SK-N-SH (cell line): ENCODE measurements around the gene TMEM179. TPM values are rescaled to one million over a fixed set of nuclear protein-coding genes. Genes with fewer than 3 reads are reported as not detected.

Experiments
- CTCF ChIA-PET: fragments of 300-600, 350-600 bp; formaldehyde crosslinking; extraction: SDS; loops from one replicate; lab custom pipeline; 2021; lab: Yijun Ruan, JAX
- POLR2A ChIA-PET: fragments of 350-600 bp; sonication (Branson Sonifier 250); formaldehyde crosslinking; extraction: SDS; loops from one replicate; lab custom pipeline; 2020; ENCODE audit warnings: antibody characterized with exemption, inconsistent platforms; lab: Yijun Ruan, JAX
- DNase-seq: peaks from one replicate; pipeline ENCODE4 v3.0.0; 2012
- H2AFZ ChIP-seq: fragments of 200-600 bp; sonication (generic); 2 replicates; pipeline ENCODE4 v1.8.1; 2016; ENCODE audit warnings: antibody characterized with exemption, mild to moderate bottlenecking, low read depth
- H3F3A ChIP-seq: fragments of 200-600 bp; sonication (generic); replicated peaks from 2 replicates; pipeline ENCODE3; 2016; ENCODE audit warnings: antibody characterized with exemption, mild to moderate bottlenecking; ENCODE audit not compliant: insufficient read depth
- H3K27ac ChIP-seq, 2 experiments: fragments of 200-500 bp in 1 of 2; fragments of 200-600 bp in 1 of 2; sonication (Bioruptor generic) in 1 of 2; sonication (generic), shearing (Covaris generic) in 1 of 2; 2 replicates each; pipeline versions ENCODE4 v1.5.1 to v1.6.1; 2014 to 2016; ENCODE audit warnings: low read depth in 2 of 2, inconsistent platforms in 1 of 2, low read length in 1 of 2, mild to moderate bottlenecking in 1 of 2, mixed read lengths in 1 of 2
- H3K27me3 ChIP-seq: fragments of 200-600 bp; sonication (generic), shearing (Covaris generic); 2 replicates; pipeline ENCODE4 v1.6.1; 2016; ENCODE audit warnings: mixed run types; ENCODE audit not compliant: insufficient read depth
- H3K36me3 ChIP-seq, 2 experiments: fragments of 200-500 bp in 1 of 2; fragments of 200-600 bp in 1 of 2; sonication (Bioruptor generic) in 1 of 2; sonication (generic) in 1 of 2; replicated peaks in 1 of 2; 2 replicates each; pipeline versions ENCODE3 to v1.5.1; 2014 to 2016; ENCODE audit warnings: low read length in 1 of 2, mild to moderate bottlenecking in 1 of 2; ENCODE audit not compliant: insufficient read depth in 2 of 2, control insufficient read depth in 1 of 2
- H3K4me1 ChIP-seq, 2 experiments: fragments of 200-500 bp in 1 of 2; fragments of 200-600 bp in 1 of 2; sonication (Bioruptor generic) in 1 of 2; sonication (generic), shearing (Covaris generic) in 1 of 2; 2 replicates each; pipeline versions ENCODE4 v1.5.1 to v1.6.1; 2014 to 2016; ENCODE audit warnings: low read depth in 1 of 2, low read length in 1 of 2, mixed run types in 1 of 2; ENCODE audit not compliant: insufficient read depth in 2 of 2, control insufficient read depth in 1 of 2
- H3K4me2 ChIP-seq: fragments of 200-600 bp; sonication (generic), shearing (Covaris generic); 2 replicates; pipeline ENCODE4 v1.6.1; 2017; ENCODE audit warnings: mixed run types
- H3K4me3 ChIP-seq, 2 experiments: fragments of 200-500 bp in 1 of 2; fragments of 200-600 bp in 1 of 2; sonication (Bioruptor generic) in 1 of 2; sonication (generic), shearing (Covaris generic) in 1 of 2; 2 replicates each; pipeline versions ENCODE4 v1.5.1 to v1.8.1; 2014 to 2016; ENCODE audit warnings: low read depth in 2 of 2, inconsistent platforms in 1 of 2, low read length in 1 of 2, mild to moderate bottlenecking in 1 of 2, mixed read lengths in 1 of 2, moderate library complexity in 1 of 2
- H3K79me2 ChIP-seq: fragments of 200-600 bp; sonication (generic); 2 replicates; pipeline ENCODE4 v1.8.1; 2017; ENCODE audit warnings: mild to moderate bottlenecking; ENCODE audit not compliant: insufficient read depth
- H3K9ac ChIP-seq: fragments of 200-600 bp; sonication (generic); 2 replicates; pipeline ENCODE4 v1.6.1; 2017; ENCODE audit warnings: mixed run types
- H3K9me2 ChIP-seq: fragments of 200-600 bp; sonication (generic); 2 replicates; pipeline ENCODE4 v1.6.1; 2017; ENCODE audit warnings: mixed run types
- H3K9me3 ChIP-seq: fragments of 200-600 bp; sonication (generic); 2 replicates; pipeline ENCODE4 v1.6.1; 2017; ENCODE audit warnings: mixed run types, mild to moderate bottlenecking, moderate library complexity
- H4K20me1 ChIP-seq: fragments of 200-600 bp; sonication (generic); 2 replicates; pipeline ENCODE4 v1.6.1; 2017; ENCODE audit warnings: mild to moderate bottlenecking, mixed run types; ENCODE audit not compliant: insufficient read depth
- CHD2 ChIP-seq: fragments of 150-350 bp; IDR thresholded peaks from 2 replicates; pipeline ENCODE4 v1.6.1; 2018; ENCODE audit warnings: low read length; ENCODE audit not compliant: partially characterized antibody
- EP300 ChIP-seq, 2 experiments: IDR thresholded peaks; 2 replicates each; pipeline versions ENCODE4 v1.4.0 to v1.6.1; 2012; ENCODE audit warnings: borderline replicate concordance in 1 of 2, low read depth in 1 of 2, low read length in 1 of 2
- FOXM1 ChIP-seq: IDR thresholded peaks from 2 replicates; pipeline ENCODE4 v1.4.0; 2012; ENCODE audit warnings: low read depth, mild to moderate bottlenecking
- GATA2 ChIP-seq: sonication (generic); formaldehyde crosslinking; IDR thresholded peaks from 2 replicates; pipeline ENCODE4 v1.5.0; 2020; ENCODE audit warnings: mild to moderate bottlenecking, missing genetic modification reagents
- JUND ChIP-seq: IDR thresholded peaks from 2 replicates; pipeline ENCODE4 v1.4.0; 2012
- MEF2A ChIP-seq: IDR thresholded peaks from 2 replicates; pipeline ENCODE4 v1.4.0; 2012; ENCODE audit warnings: low read depth, borderline replicate concordance
- MXI1 ChIP-seq: IDR thresholded peaks from 2 replicates; pipeline ENCODE4 v1.6.1; 2012; ENCODE audit warnings: mild to moderate bottlenecking, low read depth, low read length, improper control_type of control experiment
- RAD21 ChIP-seq: IDR thresholded peaks from 2 replicates; pipeline ENCODE4 v1.6.1; 2012; ENCODE audit warnings: mild to moderate bottlenecking, low read length
- RFX5 ChIP-seq: IDR thresholded peaks from 2 replicates; pipeline ENCODE4 v1.6.1; 2012; ENCODE audit warnings: mild to moderate bottlenecking, improper control_type of control experiment, low read length
- RXRA ChIP-seq: IDR thresholded peaks from 2 replicates; pipeline ENCODE4 v1.4.0; 2012; ENCODE audit warnings: low read depth, mild to moderate bottlenecking, borderline replicate concordance
- TAF1 ChIP-seq: IDR thresholded peaks from 2 replicates; pipeline ENCODE4 v1.6.1; 2012; ENCODE audit warnings: low read depth, mild to moderate bottlenecking, low read length, moderate library complexity, borderline replicate concordance
- TEAD4 ChIP-seq: IDR thresholded peaks from 2 replicates; pipeline ENCODE4 v1.4.0; 2012; ENCODE audit warnings: mild to moderate bottlenecking, borderline replicate concordance; ENCODE audit not compliant: insufficient read depth
- YY1 ChIP-seq: IDR thresholded peaks from 2 replicates; pipeline ENCODE4 v1.4.0; 2012; ENCODE audit warnings: low read depth, mild to moderate bottlenecking
- WGBS: methylation state at CpG from one replicate; pipeline ENCODE4 v1.1.6; 2017; ENCODE audit warnings: low lambda C conversion rate; 5-methylcytosine and 5-hydroxymethylcytosine counted together
- polyA plus RNA-seq, 3 experiments: library from polyadenylated mRNA; depleted of rRNA; stranded (reverse); fragments of >200 nt; gene quantifications; 2 replicates each; pipeline ENCODE4 v1.2.3, GENCODE V29; 2012
- TF ChIP-seq, protein P1 (sequence below): fragments of 150-350 bp; IDR thresholded peaks from 2 replicates; pipeline ENCODE4 v1.6.1; 2016; ENCODE audit warnings: mild to moderate bottlenecking, low read depth, low read length
- TF ChIP-seq, protein P2 (sequence below): IDR thresholded peaks from 2 replicates; pipeline ENCODE4 v1.4.0; 2012; ENCODE audit warnings: low read depth, borderline replicate concordance
- TF ChIP-seq, protein P3 (sequence below): IDR thresholded peaks from 2 replicates; pipeline ENCODE4 v1.6.1; 2012; ENCODE audit warnings: mild to moderate bottlenecking, low read depth, low read length, moderate library complexity
- TF ChIP-seq, protein P4 (sequence below): IDR thresholded peaks from 2 replicates; pipeline ENCODE4 v1.4.0; 2012; ENCODE audit warnings: low read depth
- TF ChIP-seq, protein P5 (sequence below): IDR thresholded peaks from 2 replicates; pipeline ENCODE4 v1.4.0; 2012; ENCODE audit warnings: low read depth, borderline replicate concordance
- TF ChIP-seq, protein P6 (sequence below): fragments of 200-600 bp; sonication (generic); IDR thresholded peaks from 2 replicates; pipeline ENCODE4 v1.6.1; 2017; ENCODE audit warnings: antibody characterized with exemption, mild to moderate bottlenecking, moderate library complexity

TMEM179 gene
- polyA plus RNA-seq, 1 of the 3 experiments (the other 2 are of a cell fraction) = 1.7 TPM

DNA sequence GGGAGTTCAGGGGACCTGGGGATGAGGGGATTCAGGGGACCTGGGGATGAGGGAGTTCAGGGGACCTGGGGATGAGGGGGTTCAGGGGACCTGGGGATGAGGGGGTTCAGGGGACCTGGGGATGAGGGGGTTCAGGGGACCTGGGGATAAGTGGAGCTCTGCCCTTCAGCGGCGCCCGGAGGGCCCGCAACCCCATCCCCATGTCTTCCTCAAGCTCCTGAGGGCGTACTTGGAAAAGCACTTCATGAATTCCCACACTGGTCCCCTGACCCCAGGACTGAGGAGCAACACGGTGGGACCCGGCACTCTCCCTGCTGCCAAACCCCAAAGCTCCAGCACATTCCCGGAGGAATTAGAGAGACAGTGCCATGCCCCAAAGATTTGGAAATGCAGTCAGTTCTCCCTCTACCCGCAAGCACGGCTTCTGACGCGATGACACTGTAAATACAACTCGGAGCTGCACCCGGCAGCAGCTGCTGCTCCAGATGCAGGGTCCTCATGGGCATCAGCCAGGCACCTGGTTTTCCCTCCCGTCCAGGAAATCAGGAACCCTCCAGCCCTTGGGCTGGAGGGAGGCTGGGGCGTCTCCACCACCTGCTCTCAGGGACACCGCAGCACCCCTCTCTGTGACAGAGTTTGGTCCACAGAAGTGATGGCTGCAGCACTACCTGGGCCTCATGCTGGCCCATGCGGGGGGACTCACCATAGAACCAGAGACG, 57.8 kb downstream of the TMEM179 start:
- DNase-seq = peak; percentile 17
- TF ChIP-seq, protein P1, sequence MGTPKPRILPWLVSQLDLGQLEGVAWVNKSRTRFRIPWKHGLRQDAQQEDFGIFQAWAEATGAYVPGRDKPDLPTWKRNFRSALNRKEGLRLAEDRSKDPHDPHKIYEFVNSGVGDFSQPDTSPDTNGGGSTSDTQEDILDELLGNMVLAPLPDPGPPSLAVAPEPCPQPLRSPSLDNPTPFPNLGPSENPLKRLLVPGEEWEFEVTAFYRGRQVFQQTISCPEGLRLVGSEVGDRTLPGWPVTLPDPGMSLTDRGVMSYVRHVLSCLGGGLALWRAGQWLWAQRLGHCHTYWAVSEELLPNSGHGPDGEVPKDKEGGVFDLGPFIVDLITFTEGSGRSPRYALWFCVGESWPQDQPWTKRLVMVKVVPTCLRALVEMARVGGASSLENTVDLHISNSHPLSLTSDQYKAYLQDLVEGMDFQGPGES = no peak
- TF ChIP-seq YY1 (no peak), RXRA (no peak), TEAD4 (no peak), TAF1 (no peak), JUND (no peak), RFX5 (no peak), MXI1 (no peak), MEF2A (no peak), GATA2 (CRISPR knock-in tag) (no peak), CHD2 (no peak), RAD21 (no peak), FOXM1 (no peak), EP300 (IDR thresholded peaks at IDR 0.05; ENCODE audit: borderline replicate concordance in 1 of 2, low read depth in 1 of 2, low read length in 1 of 2) (no peak)
- TF ChIP-seq, protein P2, sequence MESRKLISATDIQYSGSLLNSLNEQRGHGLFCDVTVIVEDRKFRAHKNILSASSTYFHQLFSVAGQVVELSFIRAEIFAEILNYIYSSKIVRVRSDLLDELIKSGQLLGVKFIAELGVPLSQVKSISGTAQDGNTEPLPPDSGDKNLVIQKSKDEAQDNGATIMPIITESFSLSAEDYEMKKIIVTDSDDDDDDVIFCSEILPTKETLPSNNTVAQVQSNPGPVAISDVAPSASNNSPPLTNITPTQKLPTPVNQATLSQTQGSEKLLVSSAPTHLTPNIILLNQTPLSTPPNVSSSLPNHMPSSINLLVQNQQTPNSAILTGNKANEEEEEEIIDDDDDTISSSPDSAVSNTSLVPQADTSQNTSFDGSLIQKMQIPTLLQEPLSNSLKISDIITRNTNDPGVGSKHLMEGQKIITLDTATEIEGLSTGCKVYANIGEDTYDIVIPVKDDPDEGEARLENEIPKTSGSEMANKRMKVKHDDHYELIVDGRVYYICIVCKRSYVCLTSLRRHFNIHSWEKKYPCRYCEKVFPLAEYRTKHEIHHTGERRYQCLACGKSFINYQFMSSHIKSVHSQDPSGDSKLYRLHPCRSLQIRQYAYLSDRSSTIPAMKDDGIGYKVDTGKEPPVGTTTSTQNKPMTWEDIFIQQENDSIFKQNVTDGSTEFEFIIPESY = no peak
- TF ChIP-seq, protein P3, sequence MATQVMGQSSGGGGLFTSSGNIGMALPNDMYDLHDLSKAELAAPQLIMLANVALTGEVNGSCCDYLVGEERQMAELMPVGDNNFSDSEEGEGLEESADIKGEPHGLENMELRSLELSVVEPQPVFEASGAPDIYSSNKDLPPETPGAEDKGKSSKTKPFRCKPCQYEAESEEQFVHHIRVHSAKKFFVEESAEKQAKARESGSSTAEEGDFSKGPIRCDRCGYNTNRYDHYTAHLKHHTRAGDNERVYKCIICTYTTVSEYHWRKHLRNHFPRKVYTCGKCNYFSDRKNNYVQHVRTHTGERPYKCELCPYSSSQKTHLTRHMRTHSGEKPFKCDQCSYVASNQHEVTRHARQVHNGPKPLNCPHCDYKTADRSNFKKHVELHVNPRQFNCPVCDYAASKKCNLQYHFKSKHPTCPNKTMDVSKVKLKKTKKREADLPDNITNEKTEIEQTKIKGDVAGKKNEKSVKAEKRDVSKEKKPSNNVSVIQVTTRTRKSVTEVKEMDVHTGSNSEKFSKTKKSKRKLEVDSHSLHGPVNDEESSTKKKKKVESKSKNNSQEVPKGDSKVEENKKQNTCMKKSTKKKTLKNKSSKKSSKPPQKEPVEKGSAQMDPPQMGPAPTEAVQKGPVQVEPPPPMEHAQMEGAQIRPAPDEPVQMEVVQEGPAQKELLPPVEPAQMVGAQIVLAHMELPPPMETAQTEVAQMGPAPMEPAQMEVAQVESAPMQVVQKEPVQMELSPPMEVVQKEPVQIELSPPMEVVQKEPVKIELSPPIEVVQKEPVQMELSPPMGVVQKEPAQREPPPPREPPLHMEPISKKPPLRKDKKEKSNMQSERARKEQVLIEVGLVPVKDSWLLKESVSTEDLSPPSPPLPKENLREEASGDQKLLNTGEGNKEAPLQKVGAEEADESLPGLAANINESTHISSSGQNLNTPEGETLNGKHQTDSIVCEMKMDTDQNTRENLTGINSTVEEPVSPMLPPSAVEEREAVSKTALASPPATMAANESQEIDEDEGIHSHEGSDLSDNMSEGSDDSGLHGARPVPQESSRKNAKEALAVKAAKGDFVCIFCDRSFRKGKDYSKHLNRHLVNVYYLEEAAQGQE = no peak
- TF ChIP-seq, protein P4, sequence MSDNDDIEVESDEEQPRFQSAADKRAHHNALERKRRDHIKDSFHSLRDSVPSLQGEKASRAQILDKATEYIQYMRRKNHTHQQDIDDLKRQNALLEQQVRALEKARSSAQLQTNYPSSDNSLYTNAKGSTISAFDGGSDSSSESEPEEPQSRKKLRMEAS = no peak
- TF ChIP-seq, protein P5, sequence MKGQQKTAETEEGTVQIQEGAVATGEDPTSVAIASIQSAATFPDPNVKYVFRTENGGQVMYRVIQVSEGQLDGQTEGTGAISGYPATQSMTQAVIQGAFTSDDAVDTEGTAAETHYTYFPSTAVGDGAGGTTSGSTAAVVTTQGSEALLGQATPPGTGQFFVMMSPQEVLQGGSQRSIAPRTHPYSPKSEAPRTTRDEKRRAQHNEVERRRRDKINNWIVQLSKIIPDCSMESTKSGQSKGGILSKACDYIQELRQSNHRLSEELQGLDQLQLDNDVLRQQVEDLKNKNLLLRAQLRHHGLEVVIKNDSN = no peak
- TF ChIP-seq, protein P6, sequence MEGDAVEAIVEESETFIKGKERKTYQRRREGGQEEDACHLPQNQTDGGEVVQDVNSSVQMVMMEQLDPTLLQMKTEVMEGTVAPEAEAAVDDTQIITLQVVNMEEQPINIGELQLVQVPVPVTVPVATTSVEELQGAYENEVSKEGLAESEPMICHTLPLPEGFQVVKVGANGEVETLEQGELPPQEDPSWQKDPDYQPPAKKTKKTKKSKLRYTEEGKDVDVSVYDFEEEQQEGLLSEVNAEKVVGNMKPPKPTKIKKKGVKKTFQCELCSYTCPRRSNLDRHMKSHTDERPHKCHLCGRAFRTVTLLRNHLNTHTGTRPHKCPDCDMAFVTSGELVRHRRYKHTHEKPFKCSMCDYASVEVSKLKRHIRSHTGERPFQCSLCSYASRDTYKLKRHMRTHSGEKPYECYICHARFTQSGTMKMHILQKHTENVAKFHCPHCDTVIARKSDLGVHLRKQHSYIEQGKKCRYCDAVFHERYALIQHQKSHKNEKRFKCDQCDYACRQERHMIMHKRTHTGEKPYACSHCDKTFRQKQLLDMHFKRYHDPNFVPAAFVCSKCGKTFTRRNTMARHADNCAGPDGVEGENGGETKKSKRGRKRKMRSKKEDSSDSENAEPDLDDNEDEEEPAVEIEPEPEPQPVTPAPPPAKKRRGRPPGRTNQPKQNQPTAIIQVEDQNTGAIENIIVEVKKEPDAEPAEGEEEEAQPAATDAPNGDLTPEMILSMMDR = no peak
- CTCF ChIA-PET = interaction anchor here (3.6 kb wide), 1 partner anchor 17 kb away, joined by 13 read pairs; no protein-coding TSS in a partner anchor
- no peaks in the 10 kb centered on the region for H4K20me1 ChIP-seq
- no peaks in the 10 kb centered on the region for H3K9me2 ChIP-seq
- POLR2A ChIA-PET = no interaction called here
- no peak overlapping the region for H3K4me3 ChIP-seq
- WGBS = 79% methylated on average over 15 of the region's 19 CpGs
- H3K4me1 ChIP-seq = peaks cover 0 to 8% of the 10 kb centered on the region in 2 experiments; a peak in 2 of 4 replicates
- H3K4me2 ChIP-seq = no peak overlapping the region
- no peak overlapping the region for H2AFZ ChIP-seq
- no peaks in the 10 kb centered on the region for H3K36me3 ChIP-seq
- no peaks in the 10 kb centered on the region for H3F3A ChIP-seq
- no peaks in the 10 kb centered on the region for H3K27me3 ChIP-seq
- no peak overlapping the region for H3K27ac ChIP-seq
- H3K79me2 ChIP-seq = no peaks in the 10 kb centered on the region
- no peak overlapping the region for H3K9ac ChIP-seq
- H3K9me3 ChIP-seq = no peaks in the 10 kb centered on the region
